Daoy (cell line): Measurements from ENCODE around the gene STARD8. TPM values are rescaled to one million over a fixed set of nuclear protein-coding genes. Genes with fewer than 3 reads are reported as not detected.
"Not testable (repeated sequence)": the region's sequence is repeated elsewhere in the genome, so short reads cannot be mapped to it uniquely, and the experiment has no call there.

Experiments
- DNase-seq: peaks from one replicate; pipeline ENCODE4 v3.0.0-alpha.2; 2015; ENCODE audit warnings: low read depth
- total RNA-seq: library from RNA; depleted of rRNA; stranded (reverse); fragments of >200 nt; shearing (Covaris generic); gene quantifications from 2 replicates; pipeline ENCODE4 v1.2.3, GENCODE V29; 2014

The STARD8 gene
- total RNA-seq, 1 experiment from 2014 or later = 3.8 TPM

DNA sequence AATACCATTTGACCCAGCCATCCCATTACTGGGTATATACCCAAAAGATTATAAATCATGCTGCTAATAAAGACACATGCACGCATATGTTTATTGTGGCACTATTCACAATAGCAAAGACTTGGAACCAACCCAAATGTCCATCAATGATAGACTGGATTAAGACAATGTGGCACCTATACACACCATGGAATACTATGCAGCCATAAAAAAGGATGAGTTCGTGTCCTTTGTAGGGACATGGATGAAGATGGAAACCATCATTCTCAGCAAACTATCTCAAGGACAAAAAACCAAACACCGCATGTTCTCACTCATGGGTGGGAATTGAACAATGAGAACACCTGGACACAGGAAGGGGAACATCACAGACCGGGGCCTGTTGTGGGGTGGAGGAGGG, 9.0 kb downstream of the STARD8 start:
- not testable (repeated sequence) for DNase-seq

DNA sequence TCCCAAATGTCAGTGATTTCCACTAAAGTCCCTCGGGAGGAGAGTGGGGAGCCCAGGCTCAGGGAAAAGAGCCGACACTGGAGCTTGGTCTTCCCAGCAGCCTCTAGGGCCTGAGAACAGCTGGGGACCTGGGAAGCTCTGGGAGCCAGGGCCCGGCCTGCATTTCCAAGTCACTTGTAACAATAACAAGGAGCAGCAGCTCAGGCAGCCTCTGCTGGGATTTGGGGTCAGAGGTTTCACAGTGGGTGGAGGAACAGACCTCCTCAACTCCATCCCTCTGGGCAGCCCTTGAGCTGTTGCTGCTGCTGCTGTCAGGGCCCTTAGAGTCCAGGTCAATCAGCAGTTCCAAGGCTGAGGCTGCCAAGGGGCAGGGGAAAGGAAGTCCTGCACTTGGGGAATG, 11.1 kb downstream of the STARD8 start:
- no peak for DNase-seq

DNA sequence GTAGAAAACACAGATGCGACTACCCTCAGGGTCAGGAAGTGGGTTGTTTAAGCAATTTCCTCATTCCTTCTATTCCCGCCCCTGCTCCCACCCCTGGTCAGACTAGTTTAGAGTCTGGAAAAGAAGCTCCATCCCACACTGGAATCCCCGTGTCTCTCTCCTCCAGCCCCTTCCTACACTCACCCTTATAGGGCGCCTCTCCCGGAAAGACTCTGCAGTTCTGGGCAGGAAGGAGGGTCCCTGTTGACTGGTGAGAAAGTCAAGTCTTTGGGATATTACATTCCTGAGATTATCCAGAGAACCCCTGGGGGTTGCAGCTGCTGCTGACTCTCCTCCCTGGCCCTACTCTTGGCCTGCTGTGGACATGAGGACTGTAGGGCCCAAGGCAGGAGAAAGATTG, 11.9 kb downstream of the STARD8 start:
- no peak for DNase-seq

DNA sequence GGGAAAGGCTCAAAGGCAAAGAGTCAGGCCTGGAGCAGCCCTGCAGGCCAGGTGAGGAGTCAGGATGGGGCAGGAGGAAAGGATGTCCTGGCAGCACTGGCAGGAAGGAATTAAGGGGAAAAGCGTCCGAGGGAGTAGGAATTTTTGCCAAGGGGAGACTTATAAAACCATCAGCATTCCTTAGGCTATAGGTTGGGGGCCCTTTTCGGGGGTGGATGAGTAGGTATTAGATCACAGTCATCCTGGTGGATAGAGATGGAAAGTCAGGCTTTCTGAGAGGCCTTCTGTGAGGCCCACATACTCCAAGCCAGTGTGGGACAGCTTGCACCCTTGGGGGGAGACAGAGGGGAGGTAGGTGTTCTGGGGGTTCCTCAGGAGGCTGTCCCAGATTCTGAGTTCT, 12.3 kb downstream of the STARD8 start:
- no peak for DNase-seq

DNA sequence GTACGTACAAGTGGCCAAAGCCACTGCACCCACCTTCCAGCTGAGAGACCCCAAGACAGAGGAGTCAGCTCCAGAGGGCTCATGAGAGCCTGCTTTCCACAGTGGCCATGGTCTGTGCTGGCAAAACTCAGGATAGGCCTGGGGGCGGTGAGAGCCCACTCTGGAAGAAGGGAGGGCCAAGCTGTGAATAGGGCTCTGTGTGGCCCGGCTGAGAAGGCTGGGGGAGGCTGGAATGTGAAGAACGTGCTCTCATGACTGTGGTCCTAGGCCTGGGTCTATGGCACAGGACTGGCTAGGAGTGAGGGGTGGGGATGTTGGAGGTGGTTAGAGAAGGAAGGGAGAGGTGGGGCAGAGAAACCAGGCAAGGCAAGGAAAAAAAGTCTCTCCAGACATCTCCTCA, 13.3 kb downstream of the STARD8 start:
- no peak for DNase-seq

DNA sequence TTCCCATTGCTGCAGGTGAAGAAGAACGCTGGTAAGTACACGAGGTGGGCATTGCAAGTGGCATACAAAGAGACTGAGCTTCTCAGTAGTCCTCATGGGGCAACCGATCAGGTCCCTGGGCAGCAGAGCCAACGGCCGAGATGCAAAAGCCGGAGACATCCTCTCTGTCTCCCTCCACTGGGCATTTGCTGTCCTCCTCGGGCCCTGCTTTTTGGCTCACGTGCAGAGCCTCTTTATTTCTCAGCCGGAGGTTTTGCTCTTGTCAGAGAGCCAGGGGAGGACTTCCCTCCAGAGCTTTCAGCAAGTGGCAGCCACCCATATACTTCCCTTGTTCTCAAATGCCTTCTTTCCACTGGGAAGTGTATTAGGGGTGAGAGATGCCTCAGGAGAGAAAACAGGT, 18.0 kb downstream of the STARD8 start:
- DNase-seq = no peak

DNA sequence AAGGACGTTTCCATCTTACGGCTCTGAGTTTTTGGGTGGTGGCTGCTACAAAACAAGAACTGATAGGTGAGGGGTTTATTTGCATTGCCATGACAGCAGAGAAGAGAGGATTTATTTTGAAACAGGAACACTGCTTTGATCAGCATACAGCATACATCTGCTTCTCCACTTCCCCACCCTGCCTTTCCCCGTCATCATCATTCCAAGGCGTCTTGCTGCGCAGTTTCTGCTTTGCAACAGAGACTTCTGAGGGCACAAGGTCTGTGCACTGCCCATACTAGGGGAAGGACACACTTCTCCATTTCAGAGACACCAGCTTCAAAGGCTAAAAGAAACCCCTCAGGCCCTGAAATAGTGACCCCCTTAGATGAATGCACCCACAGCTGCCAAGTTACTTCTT, 19.1 kb downstream of the STARD8 start:
- no peak for DNase-seq

DNA sequence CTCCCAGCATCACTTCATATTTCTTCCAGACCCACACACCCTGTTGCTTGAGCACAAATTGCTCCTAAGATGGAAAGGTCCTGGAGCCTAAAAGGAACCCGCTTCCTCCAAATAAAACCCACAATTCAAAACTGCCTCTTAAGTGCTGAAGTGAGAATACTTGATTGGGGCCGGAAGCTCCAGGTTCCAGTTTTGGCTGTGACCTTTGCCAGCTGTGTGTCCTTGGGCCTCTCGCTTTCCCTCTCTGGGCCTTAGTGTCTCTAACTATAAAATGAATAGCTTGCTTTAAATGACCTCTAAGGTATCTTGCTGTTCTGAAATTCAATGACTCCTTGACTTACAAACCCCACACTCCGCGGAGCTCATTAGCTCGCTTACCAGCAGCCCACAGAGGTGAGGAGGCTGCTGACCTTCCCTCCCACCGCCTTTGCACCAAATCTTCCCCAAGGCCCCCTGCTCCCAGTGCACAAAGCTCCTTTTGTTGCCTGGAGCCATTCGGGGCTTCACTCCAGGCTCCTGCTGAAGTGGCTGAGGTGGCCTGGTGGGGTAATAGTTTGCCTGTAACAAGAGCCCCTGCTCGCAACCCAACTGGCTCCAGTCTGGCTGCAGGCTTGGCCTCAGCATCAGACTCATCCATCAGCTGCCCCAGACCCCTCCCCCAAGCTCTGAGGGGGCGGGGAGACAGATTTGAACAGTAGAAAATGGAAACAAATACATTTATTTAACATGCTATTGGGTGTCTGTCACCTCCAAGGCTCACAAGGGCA, 21.8 kb downstream of the STARD8 start:
- DNase-seq = no peak

DNA sequence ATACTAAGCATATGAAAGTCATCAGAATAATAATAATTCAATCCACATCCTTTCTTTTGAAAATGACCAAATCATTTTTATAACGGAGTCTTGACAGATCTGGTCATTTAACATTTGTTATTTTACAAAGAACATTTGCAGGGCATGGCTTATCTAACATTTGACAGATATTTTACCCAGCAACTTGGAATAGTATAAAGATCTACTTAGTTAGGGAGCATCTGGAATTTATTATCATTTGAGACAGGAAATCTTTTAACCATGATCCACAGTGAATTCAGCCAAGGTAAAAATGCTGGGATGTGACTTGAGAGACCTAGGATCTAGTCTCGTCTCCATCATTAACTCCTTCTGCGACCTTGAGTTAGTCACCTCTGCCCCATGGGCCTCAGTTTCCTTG, 22.4 kb downstream of the STARD8 start:
- DNase-seq = no peak

DNA sequence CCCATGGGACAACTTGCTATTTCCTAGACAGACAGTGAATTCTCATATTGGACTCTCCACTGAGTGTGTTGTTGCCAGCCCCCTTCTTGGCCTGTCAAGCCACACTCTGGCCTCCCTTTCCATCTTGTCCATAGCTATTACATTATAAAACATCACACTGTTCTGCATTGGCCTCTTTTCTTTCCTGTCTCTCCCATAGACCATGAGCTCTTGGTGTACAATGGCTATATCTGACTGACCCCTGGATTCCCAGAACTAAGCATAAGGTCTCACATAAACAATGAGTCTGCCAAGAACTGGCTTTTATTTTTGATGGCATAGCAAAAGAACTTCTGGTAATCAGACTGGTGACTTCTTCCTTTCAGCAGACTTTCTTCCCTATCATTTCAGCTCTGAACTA, 23.8 kb downstream of the STARD8 start:
- no peak for DNase-seq

DNA sequence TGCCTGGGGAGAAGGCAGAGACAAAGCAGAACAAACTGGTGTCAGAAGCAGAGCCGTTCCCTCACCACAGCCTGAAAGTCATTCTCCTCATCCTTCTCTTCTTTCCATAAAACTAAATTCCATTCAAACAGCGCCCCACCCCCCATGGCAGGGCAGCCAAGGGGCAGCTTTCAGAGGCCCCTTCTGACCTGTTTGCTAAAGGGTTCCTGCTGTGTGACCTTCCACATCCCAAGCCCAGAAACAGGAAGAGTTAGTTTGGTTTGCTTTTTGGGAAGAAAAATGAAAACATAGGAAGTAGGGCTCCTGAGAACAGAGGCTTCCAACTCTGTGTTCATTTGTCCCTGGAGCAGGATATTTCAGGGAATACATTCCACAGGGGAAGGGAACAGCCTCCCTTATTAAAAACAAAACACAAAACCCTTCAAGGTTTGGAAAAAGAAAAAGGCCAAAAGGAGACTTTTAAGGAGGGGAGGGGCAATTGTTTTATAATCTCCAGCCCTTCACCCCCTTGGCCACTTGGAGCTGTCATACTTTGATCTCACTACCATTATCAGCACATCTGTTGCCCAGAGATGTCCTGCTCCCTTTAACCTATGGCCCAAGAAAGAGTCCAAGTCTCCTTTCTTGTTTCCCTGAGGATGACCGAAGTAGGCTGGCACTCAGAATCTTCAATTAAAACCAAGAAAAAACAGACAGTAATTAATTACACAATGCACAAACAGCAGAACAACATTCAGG, 25.3 kb downstream of the STARD8 start:
- DNase-seq = no peak

DNA sequence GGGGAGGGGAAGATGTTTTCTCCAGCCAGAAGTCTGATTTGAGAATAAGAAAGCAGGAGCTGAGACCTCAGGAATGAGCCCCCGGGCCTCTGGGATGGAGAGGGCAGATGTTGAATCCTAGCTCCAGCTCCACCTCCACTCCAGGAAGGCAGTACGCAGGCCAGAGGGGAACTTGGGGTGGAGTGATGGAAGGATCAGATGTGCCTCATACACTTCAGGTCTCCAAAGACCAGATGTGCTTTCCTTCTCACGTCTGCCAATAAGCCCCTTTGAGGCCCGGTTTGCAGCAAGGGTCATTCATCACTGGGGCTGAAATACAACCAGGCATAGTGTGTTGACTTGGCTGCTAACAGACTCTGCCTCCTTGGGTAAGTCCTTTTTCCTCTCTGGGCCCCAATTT, 28.1 kb downstream of the STARD8 start:
- DNase-seq = no peak

DNA sequence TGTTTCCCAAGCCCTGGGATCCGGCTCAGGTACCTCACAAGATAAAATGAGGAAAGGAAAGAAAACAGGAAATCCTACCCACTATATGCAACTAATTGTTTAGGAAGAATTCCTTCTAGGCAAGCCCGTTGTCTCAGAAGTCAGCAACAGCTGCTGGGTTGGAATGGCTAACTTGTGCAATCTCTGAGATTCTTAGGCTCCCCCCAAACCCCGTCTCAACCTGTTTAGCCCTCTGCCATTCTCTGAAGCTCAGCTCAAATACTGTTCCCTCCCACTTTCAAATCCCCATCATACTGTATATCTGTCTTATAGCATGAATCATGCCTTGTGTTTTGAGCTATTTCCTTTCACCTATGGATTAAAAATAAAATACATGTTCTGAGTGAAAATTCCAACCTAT, 28.9 kb downstream of the STARD8 start:
- DNase-seq = no peak

DNA sequence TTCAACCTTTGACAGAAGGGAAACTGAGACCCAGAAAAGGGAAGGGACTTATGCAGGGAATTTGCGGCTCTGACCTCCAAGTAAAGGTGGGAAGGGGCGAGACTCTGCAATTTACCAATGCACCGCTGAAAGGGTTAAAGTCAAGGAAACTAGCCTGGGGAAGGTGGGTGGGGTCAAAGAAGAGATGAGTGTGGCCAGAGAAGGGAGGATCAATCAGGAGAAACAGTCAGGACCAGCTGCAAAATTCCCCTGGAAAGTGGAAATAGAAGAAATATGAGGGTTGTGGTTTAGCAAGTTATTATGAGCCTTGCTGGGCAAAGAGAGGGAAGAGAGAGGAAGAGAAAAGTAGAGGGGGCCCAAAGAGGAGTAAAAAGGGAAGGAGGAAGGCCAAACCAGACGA, 30.5 kb downstream of the STARD8 start:
- no peak for DNase-seq

DNA sequence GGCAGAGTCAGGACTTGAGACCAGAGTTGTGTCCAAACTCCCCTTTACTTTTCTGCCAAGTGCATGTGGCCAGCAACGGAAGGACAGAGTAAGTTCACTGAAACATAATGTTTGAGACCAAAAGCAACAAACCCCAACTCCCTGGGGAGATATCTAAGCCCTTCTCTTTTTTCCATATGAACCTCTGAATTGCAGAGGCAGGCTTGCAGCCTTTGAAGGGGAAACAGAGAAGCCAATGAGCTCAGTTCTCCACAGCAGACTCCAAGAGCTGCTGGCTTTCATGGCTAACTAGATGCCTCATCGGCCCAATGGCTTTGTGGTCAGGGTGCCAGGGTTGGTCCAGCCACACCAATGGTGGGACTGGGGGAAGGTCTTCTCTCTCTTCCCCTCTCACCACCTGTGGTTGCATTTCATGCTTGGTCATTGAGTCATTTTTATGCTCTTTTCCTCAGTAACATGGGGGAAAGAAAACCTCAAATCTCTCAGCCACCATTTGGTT, 34.0 kb downstream of the STARD8 start:
- peak; percentile 50 for DNase-seq

DNA sequence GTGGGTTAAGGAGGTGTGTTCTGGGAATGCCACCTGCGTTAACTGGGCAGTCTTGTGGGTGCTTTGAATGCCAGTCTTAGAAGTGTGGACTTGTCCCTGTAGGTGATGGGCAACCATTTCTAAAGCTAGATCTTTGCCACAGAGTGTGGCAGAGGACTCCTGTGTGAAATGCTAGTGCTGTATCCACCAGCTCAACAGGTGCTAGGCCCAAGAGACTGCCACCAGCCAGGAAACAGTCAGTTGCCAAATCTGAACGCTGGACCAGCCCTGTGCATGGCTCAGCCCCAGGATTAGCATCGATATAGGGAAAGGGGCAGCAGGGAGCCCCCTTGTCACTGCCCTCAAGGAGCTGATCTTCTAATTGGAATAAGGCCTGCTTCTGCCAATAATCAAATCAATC, 35.3 kb downstream of the STARD8 start:
- no peak for DNase-seq

DNA sequence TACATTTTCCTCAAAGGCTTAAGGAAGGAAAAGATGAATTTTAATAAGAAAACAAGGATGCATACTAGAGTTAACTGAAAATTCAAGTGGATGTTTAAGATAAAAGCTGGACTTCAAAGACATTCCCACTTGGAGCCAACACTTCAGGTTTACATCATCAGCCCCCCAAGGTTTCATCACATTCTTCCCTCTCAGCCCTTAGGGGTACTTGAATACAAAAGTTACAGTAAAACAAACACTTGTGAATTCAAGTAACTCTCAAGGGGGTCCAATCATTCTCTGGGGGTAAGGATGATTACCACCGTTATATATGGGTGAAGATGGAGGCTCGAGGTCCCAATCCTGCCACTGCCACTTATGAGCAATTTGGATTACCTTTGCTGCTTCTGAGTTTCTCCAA, 36.1 kb downstream of the STARD8 start:
- DNase-seq = no peak

DNA sequence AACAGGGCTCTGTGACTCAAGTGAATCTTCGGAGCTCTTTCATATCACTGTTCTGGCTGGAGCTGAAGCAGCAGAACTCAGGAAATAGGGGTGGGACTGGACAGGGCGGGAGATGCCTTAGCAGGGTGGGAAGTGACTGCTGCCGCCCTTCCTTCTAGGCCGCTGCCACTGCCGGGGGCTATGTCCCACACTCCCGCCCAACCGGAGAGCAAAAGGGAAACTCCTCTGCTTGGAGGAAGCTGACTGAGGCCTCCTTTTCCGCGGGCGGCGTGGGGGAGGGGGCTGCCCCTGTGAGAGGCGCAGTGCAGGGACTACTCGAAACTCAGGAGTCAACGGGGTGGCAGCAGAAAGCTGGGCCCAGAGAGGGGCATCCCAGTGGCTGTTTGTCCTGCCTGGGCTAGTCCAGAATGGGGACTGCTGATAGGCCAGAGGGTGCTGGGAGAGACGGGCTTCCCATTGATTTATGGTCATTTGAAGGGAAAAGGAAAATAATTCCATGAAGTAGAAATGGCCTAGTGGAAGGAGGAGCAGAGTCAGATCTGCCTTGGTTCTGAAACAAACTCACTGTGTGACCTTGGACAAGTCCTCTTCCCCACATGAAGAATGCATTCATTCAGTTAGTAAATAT, 36.9 kb downstream of the STARD8 start:
- DNase-seq = no peak

DNA sequence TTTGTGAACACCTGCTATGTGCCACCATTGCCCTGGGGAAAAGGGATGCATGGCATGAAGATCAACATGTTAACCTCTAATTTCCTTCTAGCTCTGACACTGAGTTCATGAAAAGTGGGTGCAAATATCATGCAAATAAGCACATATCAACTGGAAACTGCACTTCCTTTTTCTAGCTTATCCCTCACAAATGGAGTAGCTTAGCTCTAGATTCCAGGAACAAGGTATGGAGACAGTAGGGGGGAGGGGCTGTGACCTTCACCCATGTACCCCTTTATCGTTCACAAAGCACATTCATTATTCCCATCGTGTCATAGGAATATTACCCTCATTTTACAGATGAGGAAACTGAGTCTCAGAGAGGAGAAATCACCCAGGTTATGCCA, 37.4 kb downstream of the STARD8 start:
- DNase-seq = no peak

DNA sequence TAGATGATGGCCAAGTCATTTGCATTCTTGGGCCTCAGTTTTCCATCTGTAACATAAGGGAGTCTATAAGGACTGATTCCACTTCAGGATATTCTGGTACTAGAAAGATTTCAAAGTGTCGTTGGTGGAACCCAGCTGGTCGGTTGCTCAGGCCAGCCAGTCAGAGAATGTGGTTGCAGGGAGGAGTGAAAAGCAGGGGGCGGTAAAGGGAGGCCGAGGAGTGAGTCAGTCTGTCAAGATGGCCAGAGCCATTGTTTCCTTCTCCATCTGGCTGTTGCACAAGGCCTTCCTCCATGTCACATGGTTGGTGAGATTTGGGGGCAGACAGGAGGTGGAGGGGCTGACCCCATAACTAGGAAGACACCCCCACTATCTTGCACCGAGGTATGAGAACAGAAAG, 38.2 kb downstream of the STARD8 start:
- peak; percentile 72 for DNase-seq

DNA sequence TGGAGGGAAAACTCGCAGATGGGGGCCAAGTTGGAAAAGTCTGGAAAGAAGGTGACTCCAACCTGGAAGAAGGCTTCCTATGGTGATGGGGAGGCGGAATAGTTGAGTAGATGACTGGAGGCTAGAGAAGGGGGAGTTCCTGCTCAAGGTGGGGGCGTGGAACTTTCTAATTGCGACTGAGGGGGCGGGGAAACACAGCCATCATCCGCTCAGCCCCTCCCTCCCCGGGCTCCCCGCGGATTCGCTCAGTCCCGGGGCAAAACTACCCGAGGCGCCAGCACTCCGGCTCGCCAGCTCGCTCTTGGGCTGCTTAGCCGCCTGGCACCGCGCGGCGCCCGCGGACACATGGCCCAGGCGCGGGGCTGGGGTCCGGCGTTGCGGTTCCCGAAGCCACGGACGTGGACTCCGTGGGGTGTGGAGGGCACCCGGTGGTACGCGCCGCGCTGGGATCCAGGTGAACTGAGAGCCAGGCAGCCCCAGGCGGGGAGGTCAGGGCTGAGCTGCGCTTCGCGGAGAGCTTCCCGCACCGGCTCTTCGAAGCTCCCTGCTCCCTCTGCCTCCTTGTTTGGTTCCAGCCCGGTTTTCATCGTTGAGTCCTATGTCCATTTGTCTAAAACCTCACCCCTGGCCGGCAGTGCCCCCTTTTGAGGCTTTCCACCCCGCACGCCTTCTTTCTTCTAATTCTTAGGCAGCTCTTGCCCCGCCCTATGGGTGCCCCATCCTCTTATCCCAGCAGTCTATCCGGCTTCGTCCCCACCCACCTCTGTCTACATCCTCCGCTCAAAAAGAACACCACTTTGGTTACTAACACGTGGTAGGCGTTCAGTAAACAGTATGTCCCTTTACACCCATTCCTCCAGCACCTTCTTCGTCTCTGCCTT, 38.9 kb downstream of the STARD8 start:
- DNase-seq = peak; percentile 75

DNA sequence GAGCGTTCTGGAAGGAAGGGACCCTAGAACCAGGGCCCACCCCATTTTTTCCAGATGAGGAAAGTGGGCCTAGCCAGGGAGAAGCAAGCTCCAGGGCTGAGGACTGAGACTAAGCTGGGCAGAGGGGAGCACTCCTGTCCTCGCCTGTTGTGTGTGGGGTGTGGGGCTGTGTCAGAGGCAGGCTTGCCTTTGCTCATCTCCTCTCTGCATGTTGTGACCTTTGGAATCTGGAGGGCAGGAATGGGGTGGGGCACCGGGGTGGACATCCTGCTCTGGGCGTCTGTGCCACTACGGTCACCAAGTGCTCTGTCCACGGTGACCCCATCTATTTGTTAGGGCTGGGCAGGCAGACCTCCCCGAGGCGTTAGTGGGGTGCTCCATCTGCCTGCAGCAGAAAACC, 41.5 kb downstream of the STARD8 start:
- DNase-seq = not testable (repeated sequence)
